Measurements from ENCODE around the gene FBXO24.

FBXO24 gene

DNA sequence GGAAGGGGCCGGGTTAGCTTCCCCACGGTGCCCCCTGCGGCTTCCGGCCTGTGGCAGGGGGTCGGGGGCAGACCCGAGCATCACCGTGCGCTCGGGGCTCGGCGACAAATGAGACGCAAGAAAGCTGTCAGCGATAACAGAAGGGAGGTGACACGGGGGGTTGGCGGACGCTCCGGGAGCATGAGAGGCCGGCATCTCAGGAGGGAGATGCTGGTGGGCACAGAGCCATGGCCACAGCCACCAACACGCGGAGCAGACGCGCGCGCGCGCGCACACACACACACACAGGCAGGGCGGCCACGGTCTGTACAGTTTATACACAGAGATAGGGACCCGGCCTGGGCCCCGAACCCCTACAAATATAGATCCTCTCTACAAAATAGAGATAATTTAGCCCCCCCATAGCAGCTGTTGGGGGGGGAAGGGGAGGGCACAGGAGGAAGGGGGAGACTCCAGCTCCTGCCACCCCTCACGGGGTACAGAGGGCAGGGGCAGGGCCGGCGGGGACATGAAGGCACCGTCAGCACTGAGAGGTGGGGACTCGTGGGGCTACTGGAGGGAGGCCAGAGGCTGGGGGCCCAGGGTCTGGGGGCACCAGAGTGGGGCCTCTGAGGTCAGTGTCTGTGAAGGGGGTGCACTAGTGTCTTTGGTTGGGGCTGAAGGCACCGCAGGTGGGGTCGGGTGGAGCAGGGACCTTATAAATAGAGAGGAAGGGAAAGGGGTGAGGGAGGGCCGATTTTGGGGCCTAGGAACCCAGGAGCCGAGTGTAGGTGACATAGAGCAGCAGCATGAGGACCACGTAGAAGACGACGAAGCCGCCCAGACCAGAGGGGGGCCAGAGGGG, 11.5 kb upstream of the FBXO24 start:
- DNase-seq (ENCODE audit: low read depth in 2 of 2): no peak

DNA sequence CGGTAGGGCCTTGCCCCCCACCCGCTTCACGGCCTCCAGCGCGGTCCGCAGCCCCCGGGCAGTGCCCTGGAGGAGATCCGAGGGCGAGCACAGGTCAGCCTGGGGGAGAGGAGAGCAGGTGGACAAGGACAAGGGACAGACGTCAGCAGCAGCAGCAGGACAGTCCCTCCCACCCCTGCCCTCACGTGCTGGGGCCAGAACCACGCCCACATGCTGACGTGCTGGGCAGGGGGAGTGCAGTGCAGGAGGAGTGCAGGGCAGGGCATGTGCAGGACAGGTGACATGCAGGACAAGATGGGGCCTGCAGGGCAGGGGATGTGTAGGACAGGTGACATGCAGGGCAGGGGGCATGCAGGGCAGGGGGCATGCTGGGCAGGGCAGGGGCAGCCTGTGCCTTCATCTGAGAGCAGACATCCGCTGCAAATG, 10.9 kb upstream of the FBXO24 start:
- no peak for DNase-seq (ENCODE audit: low read depth in 2 of 2)

DNA sequence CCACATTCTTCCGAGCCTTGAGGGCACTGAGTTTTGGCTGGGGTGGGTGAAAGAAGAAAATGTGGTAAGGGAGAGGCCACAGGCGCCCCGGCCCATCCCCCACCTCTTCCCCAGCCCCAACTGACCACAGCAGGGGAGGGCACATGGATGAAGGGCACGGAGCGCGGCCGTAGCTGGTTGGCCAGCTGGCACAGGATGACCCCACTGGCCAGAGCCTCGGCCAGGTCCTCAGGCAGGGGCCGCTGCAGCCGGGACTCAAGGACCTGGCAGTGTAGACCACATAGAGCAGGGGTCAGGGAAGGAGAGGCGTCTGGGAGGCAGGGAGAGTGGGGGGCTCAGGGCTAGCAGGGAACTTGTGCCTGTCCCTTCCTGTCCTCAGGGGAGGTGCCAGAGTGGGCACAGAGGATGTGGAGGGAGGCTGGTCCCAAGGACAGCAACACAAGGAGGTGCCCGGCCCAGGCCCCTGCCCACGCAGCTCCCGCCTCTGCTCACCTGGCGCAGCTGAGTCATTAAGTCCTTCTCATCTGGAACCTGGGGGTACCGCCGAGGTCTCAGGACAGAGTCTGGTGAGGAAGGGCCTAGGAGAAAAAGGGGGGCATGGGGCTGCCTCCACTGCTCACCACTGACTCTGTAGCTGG, 10.3 kb upstream of the FBXO24 start:
- no peak for DNase-seq (ENCODE audit: low read depth in 2 of 2)

DNA sequence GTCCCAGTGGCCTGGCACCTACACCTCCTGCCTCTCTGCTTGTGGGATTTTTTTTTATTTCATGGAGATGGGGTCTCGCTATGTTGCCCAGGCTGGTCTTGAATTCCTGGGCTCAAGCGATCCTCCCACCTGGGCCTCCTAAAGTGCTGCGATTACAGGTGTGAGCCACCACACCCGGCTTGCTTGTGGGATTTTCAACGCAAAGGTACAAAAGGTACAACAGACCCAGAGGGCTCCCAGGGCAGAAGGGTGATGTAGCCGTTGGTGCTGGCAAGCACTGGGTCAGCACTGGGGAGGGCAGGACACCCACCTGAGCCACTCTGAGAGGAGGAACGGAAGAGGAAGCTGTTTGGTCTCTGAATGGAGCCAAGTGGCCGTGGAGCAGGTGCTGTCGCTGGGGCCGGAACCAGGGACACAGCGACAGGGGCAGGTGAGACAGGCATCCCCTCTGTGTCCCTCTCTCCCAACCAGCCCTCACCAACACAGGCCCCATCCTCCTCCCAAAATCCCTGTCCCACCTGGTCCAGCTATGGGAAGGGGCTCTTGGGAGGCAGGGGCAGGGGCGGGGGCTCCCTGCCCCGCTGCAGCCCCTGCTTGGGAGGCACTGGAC, 9.6 kb upstream of the FBXO24 start:
- no peak for DNase-seq (ENCODE audit: low read depth in 2 of 2)

- DNase-seq (ENCODE audit: low read depth in 2 of 2): no peak
Measured at GRCh38 chr7:100577103-100577502, 9.0 kb upstream of the FBXO24 start.

GRCh38 chr7:100577507-100577906, 8.6 kb upstream of the FBXO24 start:
- no peak for DNase-seq (ENCODE audit: low read depth in 2 of 2)

- no peak for DNase-seq (ENCODE audit: low read depth in 2 of 2)
Measured at GRCh38 chr7:100578246-100579183, 7.6 kb upstream of the FBXO24 start.

- no peak for DNase-seq (ENCODE audit: low read depth in 2 of 2)
Measured at GRCh38 chr7:100580466-100581283, 5.5 kb upstream of the FBXO24 start.

DNA sequence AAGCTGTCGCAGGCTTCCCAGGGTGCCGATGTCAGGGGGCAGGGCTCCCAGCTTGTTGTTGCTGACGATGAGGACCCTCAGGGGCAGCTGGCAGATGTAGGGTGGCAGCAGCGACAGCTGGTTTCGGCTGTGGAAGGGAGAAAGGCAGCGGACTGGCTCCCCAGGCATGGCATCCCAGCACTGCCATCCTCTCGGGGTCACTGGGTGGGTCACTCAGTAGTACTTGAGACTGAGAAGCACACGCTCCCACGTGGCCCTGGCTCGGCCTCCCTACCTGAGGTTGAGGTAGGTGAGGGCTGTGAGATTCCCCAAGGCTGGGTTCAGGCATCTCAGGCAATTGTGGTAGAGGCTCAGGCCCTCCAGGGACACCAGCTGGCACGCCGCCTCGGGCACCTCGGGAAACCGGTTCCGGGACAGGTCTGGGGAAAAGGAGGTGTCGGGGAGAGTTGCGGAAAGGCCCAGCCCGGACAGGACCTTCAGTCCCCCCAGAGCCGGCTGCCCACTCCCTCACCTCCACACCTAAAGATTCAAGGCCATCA, 4.0 kb upstream of the FBXO24 start:
- no peak for DNase-seq (ENCODE audit: low read depth in 2 of 2)

DNA sequence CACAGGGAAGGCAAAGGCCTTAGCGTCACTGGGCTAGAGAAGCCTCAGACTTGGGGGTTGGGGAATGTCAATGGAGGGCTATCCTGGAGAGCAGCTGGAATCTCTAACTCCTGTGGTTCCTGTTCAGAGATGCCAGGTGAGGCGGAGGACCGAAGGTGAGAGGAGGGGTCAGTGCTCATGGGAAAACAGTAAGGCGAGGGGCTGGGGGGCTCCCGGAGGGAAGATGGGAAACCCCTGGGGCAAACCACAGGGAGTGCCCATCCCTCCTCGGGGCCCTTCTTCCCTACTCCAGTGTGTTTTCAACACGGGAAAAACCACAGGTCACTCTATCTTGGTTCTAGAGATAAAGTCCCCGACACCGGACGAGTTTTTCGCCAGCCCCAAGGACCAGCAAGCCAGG, 3.5 kb upstream of the FBXO24 start:
- no peak for DNase-seq (ENCODE audit: low read depth in 2 of 2)

DNA sequence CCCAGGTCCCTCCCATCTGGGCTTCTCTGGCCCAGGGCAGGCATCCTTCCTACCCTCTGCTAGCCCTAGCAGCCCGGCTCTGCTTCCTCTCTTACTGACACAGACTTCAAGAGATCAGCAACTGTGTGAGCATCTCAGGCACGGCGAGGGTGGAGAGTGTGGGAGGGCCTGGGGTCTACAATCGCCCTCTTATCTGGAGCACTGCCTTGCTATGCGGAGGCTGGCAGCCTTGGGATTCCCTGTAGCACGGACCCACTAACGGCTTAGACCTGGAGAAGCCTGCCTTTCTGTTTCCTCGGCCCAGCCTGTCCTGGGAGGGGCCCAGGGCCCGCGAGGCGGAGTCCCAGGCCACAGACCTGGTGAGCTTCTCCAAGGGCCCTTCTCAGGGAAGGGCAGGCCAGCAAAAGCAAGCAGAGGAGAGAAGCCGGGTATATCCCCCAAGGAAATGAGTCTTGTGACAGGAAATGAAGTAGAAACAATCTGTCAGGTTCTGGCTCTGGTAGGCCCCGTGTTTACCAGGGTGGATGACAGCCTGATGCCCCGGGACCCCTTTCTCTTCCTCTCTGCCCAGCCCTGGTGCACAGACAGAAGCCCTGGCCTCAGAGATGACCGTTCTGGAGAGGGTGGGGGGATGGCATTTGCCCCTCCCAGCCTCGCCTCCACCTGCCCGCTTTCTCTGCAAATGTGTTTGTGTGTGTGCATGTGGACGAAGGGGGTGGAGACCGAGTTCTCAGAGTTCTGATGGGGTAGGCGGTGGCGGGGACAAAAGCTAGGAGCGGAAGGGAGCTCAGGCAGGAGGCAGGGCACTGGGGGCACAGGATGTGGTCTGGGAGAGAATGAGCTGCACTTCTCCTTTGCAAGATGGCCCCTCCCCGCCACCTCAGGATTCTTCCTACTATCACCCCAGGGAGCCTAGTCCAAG, 2.7 kb upstream of the FBXO24 start:
- DNase-seq (ENCODE audit: low read depth in 2 of 2): no peak

DNA sequence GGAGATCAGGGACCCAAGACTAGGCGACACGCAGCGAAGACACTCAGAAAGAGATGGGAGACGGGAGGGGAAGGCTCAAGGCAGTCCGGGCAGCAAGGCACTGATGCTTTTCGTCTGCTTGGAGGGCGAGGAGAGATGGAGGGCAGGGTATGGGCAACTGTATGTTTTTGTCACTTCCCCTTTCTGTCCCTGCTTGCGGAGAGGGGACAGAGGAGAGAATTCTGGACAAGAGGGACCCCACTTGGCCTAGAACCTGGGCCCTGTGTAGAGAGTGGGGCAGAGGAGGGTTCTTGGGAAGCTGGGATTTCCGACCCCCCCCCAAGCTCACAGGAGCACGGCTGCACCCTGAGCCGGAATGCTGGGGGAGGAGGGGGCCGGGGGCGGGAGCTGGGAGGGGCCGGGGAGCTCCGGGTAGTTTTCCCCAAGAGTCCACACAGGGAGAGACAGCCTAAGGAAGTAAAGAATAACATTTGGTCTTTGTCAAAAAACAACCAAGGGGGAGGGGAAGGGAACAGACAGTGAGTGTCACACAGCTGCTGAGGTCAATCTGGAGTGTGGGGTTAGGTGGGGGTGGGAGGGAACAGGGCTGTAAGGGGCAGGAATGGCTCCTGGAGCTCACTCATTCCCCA, 2.0 kb upstream of the FBXO24 start:
- DNase-seq (ENCODE audit: low read depth in 2 of 2): no peak

DNA sequence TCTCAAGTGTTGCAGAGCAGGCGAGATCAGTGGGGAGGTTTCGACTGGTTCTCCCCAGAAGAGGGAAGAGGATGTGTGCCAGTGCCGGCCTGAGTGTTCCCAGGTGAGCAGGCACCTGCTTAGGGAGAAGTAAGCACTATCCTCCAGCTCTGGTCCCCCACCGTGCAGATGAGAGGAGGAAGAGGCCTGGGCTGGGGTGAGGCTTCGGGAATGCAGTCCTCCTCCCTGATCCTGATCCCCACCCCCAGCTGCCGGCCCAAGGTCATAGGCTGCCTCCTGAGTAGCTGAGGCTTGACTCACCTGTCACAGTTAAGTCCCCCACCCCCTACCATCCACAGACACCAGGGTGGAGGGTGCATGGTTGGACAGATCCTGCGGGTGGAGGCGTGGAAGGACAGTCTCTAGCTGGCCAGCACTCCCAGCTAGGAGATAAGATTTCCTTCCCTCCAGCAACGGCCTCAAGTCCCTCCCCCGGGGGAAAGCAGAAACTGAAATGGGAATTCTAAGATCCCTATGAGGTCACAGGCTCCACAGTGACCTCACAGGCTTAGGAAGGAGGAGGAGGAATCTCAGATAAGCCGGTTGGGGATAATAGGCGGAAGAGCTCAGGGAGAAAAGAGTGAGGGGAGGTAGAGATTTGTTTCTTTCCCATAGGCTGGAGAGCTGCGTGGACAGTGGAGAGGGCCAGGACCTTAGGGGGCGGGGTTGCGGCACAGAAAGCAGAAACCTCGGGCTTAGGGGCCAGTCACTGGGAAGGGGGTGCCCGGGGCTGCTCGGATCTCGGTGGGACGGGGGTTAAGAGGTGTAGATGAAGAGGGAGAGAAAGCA, 1.2 kb upstream of the FBXO24 start:
- DNase-seq (ENCODE audit: low read depth in 2 of 2): no peak

DNA sequence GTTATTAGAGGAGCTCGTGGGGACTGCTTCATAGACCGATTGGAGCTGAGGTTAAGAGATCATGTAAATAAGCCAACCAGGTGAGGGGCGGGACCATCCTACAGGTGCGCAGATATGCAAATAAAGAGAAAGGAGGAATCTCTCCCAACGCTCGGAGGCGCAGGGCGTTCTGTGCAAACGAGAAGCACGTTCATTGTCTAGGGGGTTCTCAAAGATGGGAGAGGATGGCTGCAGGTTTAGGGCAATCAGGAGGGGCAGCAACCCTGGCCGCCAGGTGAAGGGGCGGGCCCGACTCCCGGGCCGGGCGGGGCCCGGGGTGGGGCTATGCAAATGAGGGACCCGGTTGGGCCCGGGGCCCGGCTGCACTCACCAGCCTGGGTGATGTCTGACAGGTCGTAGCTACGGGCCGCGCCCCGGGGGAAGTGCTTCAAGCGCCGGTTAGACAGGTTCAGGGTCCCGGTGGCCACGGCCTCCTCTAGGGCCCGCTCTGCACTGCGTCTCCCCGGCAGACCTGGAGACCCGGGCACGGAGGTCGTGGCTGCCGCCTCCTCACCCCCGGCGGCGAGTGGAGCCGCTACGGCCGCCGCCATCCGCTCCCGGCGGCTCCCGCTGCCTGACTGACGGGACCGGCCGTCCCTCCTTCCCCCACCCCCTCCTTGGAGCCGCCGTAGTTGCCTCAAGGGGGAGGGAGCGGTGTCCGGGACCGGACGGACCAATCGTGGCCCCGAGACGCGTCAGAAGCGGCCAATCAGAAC, 440 bp upstream of the FBXO24 start, which contains the start of gene LRCH4:
Gene LRCH4, minus strand, starts transcription at position 619 of the 755 bp plus-strand sequence. Its CDS starts 29 bp downstream, at position 590.
- no peak for DNase-seq (ENCODE audit: low read depth in 2 of 2)

- no peak for DNase-seq (ENCODE audit: low read depth in 2 of 2)
Measured at GRCh38 chr7:100588438-100588837, 2.3 kb downstream of the FBXO24 start.

DNA sequence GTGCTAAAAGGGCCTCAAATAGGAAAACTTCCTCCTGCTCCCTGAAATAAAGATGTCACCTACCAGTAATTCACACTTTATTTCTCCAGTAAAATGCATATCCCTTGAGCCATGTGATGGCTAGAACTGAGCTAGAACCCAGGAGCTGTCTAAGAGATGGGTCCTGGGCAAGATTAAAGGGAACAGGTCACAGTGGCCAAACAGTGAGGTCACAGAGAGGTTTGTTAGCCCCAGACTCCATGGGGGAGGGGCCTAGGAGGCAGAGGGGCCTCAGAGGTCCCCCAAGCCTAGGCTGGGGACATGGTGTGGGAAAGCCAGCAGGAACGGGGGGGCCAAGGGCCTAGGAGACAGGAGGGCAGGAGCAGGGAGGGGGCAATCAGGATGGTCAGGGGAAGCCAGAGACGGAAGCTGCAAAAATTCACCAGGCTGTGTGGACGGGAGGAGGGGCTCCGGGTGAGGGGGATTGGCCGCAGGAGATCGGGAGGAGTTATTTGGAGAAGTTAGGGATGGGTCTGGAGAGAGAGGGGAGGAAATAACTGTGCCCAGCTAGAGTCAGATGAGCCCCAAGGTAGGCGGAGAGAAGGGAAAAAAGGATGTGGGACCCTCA, 3.3 kb downstream of the FBXO24 start:
- no peak for DNase-seq (ENCODE audit: low read depth in 2 of 2)

Measured in fibroblast of skin of left quadriceps (primary cell).